Left cardiac atrium (tissue), 4 donors: ENCODE data around the gene MAP2K4. TPM values are rescaled to one million over a fixed set of nuclear protein-coding genes. Genes with fewer than 3 reads are reported as not detected.
A peak's percentile ranks its signal among the peaks of the same experiment; 100 is the strongest.

ENCODE experiments used
- ATAC-seq, 2 donors: fragments of 200-7000 bp; cut with Tn5 transposase; one replicate each; pipeline ENCODE4 v1.9.1; 2020; ENCODE audit warnings: mild to moderate bottlenecking in 2 of 2, moderate library complexity in 2 of 2
- DNase-seq: peaks from one replicate; pipeline ENCODE4 v3.0.0-alpha.2; 2020
- intact Hi-C, 2 donors: fragments of 100-400 bp; cut with DNase I; formaldehyde crosslinking; loops; one replicate each; pipeline versions ENCODE4 v1.14.1 to v1.15.1; 2022 to 2023
- total RNA-seq, 2 donors: library from RNA; stranded (reverse); fragmentation: NEBNext Ultra II Directional; extraction: Animal tissue kit (Norgen Biotek cat#: 25700); gene quantifications; one replicate each; pipeline ENCODE4 v1.2.1, GENCODE V29; 2021
- donor health status: DM: no; HTN: yes; CAD: no.
- donor health status: DM: no; HTN: yes; CAD: no; lungs with severe emphysema.
- donor health status: DM: yes; HTN: yes; CAD: no.
- donor health status: Dilated cardiomyopathy.

MAP2K4 gene
- total RNA-seq, 2 donors from 2014 or later = 31.3 to 31.5 TPM

DNA sequence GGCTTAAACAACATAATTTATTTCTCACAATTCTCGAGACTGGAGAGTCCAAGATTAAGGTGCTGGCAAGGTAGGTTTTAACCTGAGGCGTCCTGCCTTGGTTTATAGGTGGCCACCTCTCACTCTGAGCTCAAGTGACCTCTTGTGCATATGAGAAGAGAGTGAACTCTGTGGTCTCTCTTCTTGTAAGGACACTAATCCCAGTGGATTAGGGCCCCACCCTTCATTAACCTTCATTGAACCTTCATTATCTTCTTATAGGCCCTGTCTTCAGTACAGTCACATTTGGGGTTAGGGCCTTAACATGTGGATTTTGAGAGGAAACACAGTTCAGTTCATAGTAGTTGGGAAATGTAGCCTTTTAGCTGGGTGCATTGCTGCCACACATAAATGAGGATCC lies 57.1 kb downstream of the MAP2K4 start:
- ATAC-seq (no peak), DNase-seq (no peak)
- intact Hi-C loops = no loop called here

DNA sequence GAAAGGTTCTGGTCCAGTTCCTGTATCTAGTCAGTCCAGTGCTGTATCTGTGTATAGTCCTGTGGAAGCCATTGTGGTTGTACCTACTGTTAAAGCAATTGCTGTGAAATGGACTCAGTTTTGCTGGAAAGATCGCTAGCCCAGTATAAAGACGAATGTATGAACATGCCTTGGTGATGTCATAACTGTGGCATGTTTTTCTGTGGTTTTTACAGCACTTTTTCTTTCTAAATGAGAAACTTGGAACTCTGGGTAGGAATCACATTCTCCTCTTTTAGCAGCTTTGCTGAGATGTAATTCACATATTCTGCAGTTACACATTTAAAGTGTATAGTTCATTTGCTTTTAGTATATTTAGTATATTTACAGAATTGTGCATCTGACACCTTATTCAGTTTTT lies 58.1 kb downstream of the MAP2K4 start:
- intact Hi-C loops = no loop called here
- DNase-seq (no peak), ATAC-seq (no peak)

DNA sequence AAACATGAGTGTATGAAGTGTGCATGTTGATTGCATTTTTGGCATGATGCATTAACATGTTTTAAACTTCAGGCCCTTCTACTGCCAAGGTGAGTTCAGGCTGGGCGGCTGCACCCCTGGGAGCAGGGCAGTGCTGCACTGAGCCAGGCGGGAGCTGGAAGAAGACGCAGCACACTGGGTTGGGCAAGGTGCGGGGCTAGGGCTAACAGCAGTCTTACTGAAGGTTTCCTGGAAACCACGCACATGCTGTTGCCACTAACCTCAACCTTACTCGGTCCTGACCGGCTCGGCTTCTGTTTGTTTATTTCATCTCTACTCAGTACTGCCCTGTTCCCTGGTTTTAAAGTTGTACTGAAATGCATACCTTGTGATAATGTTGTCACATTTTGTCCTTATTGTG lies 61.0 kb downstream of the MAP2K4 start:
- ATAC-seq (no peak), DNase-seq (no peak)
- intact Hi-C loops = no loop called here

DNA sequence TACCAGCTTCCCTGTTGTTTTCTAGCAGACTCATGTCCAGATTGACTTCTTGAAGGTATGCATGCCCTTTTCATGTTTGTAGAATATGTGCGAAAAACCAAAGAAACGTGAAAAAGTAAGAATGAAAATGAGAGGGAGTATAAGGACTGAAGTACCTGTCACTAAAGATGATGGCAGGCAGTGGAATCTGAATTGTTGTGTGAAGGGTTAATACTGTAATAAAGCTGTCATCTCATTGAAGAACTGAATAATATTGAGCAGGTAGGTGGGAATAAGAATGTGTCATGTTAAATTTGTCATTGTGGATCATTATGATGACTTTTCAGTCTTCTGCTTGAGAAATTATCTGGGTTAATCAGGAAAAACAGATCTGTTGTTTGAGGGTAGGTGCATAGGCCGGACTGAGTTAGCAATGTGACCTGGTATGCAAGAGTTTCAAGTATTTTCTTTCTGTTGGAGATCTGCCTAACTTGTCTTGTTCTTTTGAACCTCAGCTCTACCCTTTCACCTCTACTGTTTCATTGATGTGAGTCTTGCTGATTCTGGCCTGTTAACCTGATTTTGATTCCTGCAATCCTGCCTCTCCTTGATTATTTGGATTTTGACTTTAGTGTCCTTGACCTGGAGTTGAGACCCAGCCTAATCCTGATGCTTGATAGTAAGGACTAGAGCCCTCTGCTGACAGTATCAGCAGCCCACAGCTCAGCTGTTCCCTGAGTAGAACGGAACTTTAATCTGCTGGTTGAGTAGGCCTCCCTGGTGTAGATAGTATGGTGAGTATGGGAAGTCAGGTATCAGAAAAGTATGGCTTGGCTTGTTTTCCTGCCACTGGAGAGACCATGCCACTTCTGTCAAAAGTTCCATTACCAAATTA lies 64.6 kb downstream of the MAP2K4 start:
- ATAC-seq = peak in 1 of 2 donors; percentile 34
- DNase-seq = no peak
- intact Hi-C loops = no loop called here

DNA sequence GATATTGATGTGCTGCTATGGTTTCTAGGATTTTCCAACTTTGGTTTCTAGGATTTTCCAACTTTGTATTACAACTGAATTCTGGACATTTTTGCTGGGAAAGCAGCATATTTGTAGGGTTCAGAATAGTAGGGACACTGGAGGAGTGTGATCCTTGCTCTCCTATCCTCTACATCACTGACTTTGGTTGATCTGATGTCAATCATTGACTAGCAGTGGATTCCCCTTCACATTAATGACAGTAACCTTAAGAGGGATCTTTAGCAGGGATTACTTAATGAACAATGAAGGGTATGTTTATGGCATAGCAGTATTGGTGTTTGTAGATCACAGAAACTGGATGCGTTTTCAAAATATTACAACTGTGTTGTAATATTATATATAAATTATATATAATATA lies 67.4 kb downstream of the MAP2K4 start:
- intact Hi-C loops = no loop called here
- no peak for ATAC-seq
- no peak for DNase-seq

GRCh38 chr17:12089809-12090384 lies 69.2 kb downstream of the MAP2K4 start:
- ATAC-seq (no peak), DNase-seq (no peak)
- intact Hi-C loops = no loop called here

DNA sequence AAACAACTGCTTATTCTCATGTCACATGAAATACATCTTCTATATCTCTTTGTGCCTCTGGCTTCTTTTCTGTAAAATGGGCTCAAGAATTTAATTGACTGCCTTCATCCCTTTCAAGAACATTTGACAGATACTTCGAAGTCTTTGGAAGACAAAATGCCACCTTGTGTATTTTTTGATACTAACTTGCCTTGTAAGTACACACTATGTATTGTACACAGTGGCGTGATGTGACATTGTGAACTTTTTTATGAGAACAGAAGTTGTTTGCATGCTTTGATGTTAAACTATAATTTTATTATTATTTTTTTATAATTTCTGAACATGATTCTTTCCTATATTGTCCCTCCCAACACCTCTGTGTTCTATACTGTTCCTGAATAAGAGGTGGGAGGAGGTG lies 73.7 kb downstream of the MAP2K4 start:
- intact Hi-C loops = no loop called here
- ATAC-seq (no peak), DNase-seq (no peak)

DNA sequence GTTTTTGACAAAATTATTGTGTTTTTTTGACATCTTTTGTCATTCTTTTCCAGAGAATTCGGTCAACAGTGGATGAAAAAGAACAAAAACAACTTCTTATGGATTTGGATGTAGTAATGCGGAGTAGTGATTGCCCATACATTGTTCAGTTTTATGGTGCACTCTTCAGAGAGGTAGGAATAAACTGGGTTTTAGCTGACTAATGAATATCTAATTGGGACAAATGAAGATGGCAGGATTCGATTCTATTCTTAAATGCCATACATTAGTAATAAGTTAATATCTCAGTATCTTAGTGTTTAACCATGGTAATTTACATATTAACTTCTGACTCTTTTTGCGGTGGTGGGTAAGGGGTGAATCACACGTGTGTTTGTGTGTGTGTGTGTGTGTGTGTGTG lies 74.8 kb downstream of the MAP2K4 start:
- intact Hi-C loops = no loop called here
- no peak for ATAC-seq
- no peak for DNase-seq

DNA sequence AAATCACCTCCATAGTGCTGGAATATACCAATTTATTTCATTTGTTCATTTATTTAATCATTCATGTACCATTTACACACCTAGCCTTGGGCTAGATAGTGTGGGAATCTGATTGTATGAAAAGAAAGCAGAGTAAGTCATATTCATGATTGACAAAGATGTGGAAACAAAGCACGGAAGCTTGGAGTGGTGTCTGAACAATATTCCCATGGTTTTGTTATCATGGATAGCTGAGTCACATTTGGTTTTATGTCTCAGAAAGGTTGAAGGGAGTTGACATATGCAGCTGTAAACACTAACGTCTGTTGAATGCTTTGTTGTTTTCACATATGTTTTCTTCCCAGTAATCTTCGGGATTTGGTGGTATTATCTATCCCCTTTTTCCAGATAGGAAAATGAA lies 76.6 kb downstream of the MAP2K4 start:
- DNase-seq (no peak), ATAC-seq (no peak)
- intact Hi-C loops = no loop called here

DNA sequence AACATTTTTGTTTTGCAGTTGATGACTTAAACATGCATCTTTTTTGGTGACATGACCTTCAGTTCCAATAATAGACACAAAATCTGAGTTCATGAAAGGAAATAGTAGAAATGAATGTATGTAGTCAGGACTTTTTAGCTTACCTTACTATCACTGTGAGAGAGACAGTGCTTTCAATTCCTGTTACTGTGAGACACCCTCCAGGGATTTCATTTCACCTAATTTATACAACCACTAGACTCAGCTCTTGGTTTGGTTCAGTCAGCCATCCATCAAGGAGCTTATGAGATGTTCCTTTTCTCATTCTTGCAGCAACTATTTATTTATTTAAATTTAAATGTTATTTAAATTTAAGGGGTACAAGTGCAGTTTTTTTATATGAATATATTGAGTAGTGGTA lies 77.9 kb downstream of the MAP2K4 start:
- ATAC-seq (no peak), DNase-seq (no peak)
- intact Hi-C loops = no loop called here

DNA sequence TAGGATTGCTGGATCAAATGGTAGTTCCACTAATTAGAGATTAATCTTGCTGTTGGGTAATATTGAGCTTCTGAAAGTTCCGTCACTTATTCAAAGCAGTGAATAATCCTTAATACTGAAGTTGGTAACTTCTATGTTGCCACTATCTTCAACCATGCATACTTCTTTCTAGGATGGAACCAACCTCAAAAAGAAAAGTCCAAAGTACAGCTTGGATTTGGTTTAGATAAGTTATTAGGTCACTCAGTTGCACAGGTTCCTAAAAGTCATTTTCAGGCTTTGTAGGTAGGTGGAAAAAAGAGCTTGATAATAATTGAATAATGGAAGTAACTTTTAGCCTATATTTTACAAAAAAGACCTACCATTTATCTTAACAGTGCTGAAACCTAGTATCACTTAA lies 78.7 kb downstream of the MAP2K4 start:
- ATAC-seq (no peak), DNase-seq (no peak)
- intact Hi-C loops = no loop called here

DNA sequence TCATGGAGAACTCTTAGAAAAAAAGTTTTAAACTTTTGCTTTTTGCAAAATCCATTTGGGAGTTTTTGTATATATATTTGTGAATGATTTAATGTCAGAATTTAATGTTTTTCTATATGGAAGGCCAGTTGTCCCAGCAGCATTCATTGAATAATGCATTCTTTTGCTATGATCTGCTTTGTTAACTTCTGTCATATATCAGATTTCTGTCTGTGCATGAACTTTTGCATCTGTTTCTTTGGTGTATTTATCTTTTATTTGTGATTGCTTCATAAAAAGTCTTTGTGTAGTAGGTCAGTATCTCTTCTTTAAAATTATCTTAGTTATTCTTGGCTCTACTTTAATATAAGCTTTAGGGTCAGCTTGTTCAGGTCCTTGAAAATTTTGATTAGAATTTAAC lies 84.2 kb downstream of the MAP2K4 start:
- DNase-seq (no peak), ATAC-seq (no peak)
- intact Hi-C loops = no loop called here

GRCh38 chr17:12107905-12108304 lies 87.2 kb downstream of the MAP2K4 start:
- no peak for ATAC-seq
- intact Hi-C loops = no loop called here
- no peak for DNase-seq

GRCh38 chr17:12110906-12111305 lies 90.2 kb downstream of the MAP2K4 start:
- intact Hi-C loops = no loop called here
- no peak for ATAC-seq
- no peak for DNase-seq

- DNase-seq (no peak), ATAC-seq (peak in 1 of 2 donors; percentile 65)
- intact Hi-C loops = no loop called here
Observed at GRCh38 chr17:12113156-12113555, 92.5 kb downstream of the MAP2K4 start.

GRCh38 chr17:12114686-12115418 lies 94.2 kb downstream of the MAP2K4 start:
- intact Hi-C loops = no loop called here
- DNase-seq (no peak), ATAC-seq (no peak)

GRCh38 chr17:12116143-12116542 lies 95.5 kb downstream of the MAP2K4 start:
- intact Hi-C loops = no loop called here
- no peak for DNase-seq
- ATAC-seq = no peak

- ATAC-seq = no peak
- no peak for DNase-seq
- intact Hi-C loops = no loop called here
Observed at GRCh38 chr17:12118617-12119016, 97.9 kb downstream of the MAP2K4 start.

- ATAC-seq (no peak), DNase-seq (no peak)
- intact Hi-C loops = no loop called here
Observed at GRCh38 chr17:12122075-12122474, 101.4 kb downstream of the MAP2K4 start.

DNA sequence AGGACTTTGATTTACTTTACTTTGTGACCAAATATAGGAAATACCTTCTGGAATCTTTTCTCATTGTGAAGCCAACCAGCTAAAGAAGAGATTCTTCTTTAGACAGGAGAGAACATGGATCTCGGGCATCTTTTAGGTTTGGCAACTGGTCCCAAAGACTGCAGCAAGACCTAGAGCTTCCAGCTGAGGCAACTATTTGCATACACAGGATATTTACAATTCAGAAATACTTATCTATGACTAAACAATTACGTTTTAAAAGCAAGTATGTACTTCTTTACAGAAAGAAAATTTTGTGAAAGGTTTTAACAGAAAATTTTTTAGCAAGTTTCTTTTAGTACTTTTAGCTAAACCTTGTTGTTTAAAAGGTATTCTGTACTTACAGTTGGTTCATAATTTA lies 106.5 kb downstream of the MAP2K4 start:
- intact Hi-C loops = no loop called here
- no peak for DNase-seq
- ATAC-seq = no peak
